Caco-2 (cell line): ENCODE results near the gene ABHD2. TPM values are rescaled to one million over a fixed set of nuclear protein-coding genes. Genes with fewer than 3 reads are reported as not detected.

Experiments used
- BruUV-seq: library from RNA; stranded (reverse); fragments of 400-500 nt; replicated peaks from 2 replicates; lab custom pipeline; 2021; lab: Mats Ljungman, UMichigan
- CTCF ChIA-PET: fragments of 300-600 bp; sonication (Branson Sonifier 250); formaldehyde crosslinking; loops from one replicate; lab custom pipeline; 2022; ENCODE audit warnings: antibody characterized with exemption; lab: Charles Lee
- POLR2A ChIA-PET: fragments of 300-600 bp; sonication (Branson Sonifier 250); formaldehyde crosslinking; loops from one replicate; lab custom pipeline; 2022; ENCODE audit warnings: antibody characterized with exemption; lab: Charles Lee
- DNase-seq, 2 experiments: peaks; one replicate each; pipeline versions ENCODE4 v3.0.0 to v3.0.0-alpha.2; 2020 to 2022
- H3K27me3 ChIP-seq: replicated peaks from 2 replicates; pipeline ENCODE4 v1.6.0; 2011; ENCODE audit warnings: low read length; ENCODE audit not compliant: control insufficient read depth, insufficient read depth
- H3K36me3 ChIP-seq: 2 replicates; pipeline ENCODE4 v1.5.1; 2011; ENCODE audit warnings: low read length; ENCODE audit not compliant: control insufficient read depth, insufficient read depth
- H3K4me1 ChIP-seq: fragments of 250-450 bp; sonication (Bioruptor Pico); 2 replicates; pipeline ENCODE4 v1.5.1; 2020; ENCODE audit warnings: mild to moderate bottlenecking
- H3K4me3 ChIP-seq: 2 replicates; pipeline ENCODE4 v1.5.1; 2011; ENCODE audit warnings: low read depth, mild to moderate bottlenecking, control low read depth, low read length
- H3K9me3 ChIP-seq: fragments of 250-450 bp; sonication (Bioruptor Pico); 2 replicates; pipeline ENCODE4 v1.5.1; 2020; ENCODE audit warnings: mild to moderate bottlenecking, moderate library complexity
- H3K27ac Mint-ChIP-seq: one replicate; pipeline ENCODE4 v1.8.0; 2022; ENCODE audit warnings: mixed read lengths; ENCODE audit not compliant: unreplicated experiment
- H3K27me3 Mint-ChIP-seq: one replicate; pipeline ENCODE4 v1.8.0; 2022; ENCODE audit warnings: mixed read lengths; ENCODE audit not compliant: insufficient read depth, unreplicated experiment
- H3K36me3 Mint-ChIP-seq: one replicate; pipeline ENCODE4 v1.8.0; 2022; ENCODE audit warnings: mild to moderate bottlenecking, mixed read lengths; ENCODE audit not compliant: insufficient read depth, unreplicated experiment
- H3K4me1 Mint-ChIP-seq: one replicate; pipeline ENCODE4 v1.8.0; 2022; ENCODE audit warnings: low read depth, mixed read lengths; ENCODE audit not compliant: unreplicated experiment
- H3K4me3 Mint-ChIP-seq: one replicate; pipeline ENCODE4 v1.8.0; 2022; ENCODE audit warnings: mild to moderate bottlenecking, moderate library complexity, mixed read lengths; ENCODE audit not compliant: unreplicated experiment
- H3K9me3 Mint-ChIP-seq: one replicate; pipeline ENCODE4 v1.8.0; 2022; ENCODE audit warnings: mixed read lengths; ENCODE audit not compliant: unreplicated experiment
- intact Hi-C: fragments of 100-400 bp; cut with micrococcal nuclease; formaldehyde crosslinking; loops from one replicate; pipeline ENCODE4 v1.10.0; 2022; ENCODE audit not compliant: unreplicated experiment
- total RNA-seq: library from RNA; stranded (reverse); gene quantifications from 2 replicates; pipeline ENCODE4 v1.2.3, GENCODE V29; 2022
- TF ChIP-seq, protein P1 (sequence below), 2 experiments: fragments of 200-600 bp in 1 of 2; IDR thresholded peaks; 1 replicate in 1 of 2; 2 replicates in 1 of 2; pipeline versions ENCODE4 v1.5.1 to v1.8.0; 2011 to 2022; ENCODE audit warnings: antibody characterized with exemption in 1 of 2, control low read depth in 1 of 2, inconsistent platforms in 1 of 2, low read depth in 1 of 2, low read length in 1 of 2, mild to moderate bottlenecking in 1 of 2, moderate library complexity in 1 of 2; ENCODE audit not compliant: insufficient read depth in 1 of 2, severe bottlenecking in 1 of 2, unreplicated experiment in 1 of 2

The ABHD2 gene
- total RNA-seq, 1 experiment from 2014 or later: 63.0 TPM

DNA sequence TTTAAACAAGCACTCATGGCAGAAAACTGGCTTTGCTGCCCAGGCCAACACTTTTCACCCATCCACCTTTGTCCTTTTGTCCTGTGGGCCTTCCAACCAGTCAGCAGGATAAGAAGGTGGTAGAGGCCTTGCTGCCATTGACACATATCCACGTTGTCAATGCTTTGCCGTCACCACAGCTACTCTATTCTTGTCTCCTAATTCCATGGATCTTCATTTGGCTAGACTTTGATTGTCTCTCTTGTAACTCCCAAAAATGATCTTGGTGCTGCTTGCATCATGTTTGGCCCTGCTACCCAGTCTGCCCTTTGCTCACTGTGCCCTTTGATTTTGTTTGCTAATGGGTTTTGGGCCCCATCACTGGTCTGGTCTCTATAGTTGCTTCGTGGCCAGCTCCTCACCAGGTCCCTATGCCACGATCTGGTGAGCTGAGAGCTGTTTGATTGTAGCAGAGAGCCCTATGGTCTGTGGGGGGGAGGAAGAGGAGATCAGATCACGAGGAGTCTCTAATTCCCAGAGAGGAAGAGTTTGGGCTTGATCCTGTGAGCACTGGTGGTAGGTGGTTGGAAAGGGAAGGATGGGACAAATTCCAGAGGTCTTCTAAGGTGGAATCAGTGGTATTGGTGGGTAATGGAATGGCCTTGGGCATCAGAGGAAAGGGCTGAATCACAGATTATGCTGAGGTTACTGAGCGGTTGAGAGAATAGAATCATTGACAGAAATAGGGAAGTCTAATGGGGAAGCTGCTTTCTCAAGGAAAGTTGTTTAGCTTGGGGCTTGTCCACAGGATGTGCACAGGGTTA, 40.3 kb downstream of the ABHD2 start:
- TF ChIP-seq, protein P1, sequence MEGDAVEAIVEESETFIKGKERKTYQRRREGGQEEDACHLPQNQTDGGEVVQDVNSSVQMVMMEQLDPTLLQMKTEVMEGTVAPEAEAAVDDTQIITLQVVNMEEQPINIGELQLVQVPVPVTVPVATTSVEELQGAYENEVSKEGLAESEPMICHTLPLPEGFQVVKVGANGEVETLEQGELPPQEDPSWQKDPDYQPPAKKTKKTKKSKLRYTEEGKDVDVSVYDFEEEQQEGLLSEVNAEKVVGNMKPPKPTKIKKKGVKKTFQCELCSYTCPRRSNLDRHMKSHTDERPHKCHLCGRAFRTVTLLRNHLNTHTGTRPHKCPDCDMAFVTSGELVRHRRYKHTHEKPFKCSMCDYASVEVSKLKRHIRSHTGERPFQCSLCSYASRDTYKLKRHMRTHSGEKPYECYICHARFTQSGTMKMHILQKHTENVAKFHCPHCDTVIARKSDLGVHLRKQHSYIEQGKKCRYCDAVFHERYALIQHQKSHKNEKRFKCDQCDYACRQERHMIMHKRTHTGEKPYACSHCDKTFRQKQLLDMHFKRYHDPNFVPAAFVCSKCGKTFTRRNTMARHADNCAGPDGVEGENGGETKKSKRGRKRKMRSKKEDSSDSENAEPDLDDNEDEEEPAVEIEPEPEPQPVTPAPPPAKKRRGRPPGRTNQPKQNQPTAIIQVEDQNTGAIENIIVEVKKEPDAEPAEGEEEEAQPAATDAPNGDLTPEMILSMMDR (IDR thresholded peaks at IDR 0.05; ENCODE audit: insufficient read depth in 1 of 2, low read depth in 1 of 2, low read length in 1 of 2, severe bottlenecking in 1 of 2, unreplicated experiment in 1 of 2): no peak
- Mint-ChIP-seq H3K36me3 (peaks cover 20% of the 10 kb centered on the region), H3K4me1 (peaks cover 44% of the 10 kb centered on the region), H3K4me3 (no peak overlapping the region), H3K27me3 (no peaks in the 10 kb centered on the region), H3K27ac (no peak overlapping the region), H3K9me3 (no peaks in the 10 kb centered on the region)
- 0 out of 2 replicates have a peak, but pooled peaks cover 2% of the 10 kb centered on the region for H3K36me3 ChIP-seq
- H3K9me3 ChIP-seq: no peaks in the 10 kb centered on the region
- no peak for DNase-seq
- no TSS peak for BruUV-seq
- H3K4me1 ChIP-seq: peaks cover 68% of the 10 kb centered on the region
- H3K27me3 ChIP-seq: no peaks in the 10 kb centered on the region
- intact Hi-C loops: loop anchor here (1.0 to 10.0 kb wide), 3 partner anchors 46 to 134 kb away; no protein-coding TSS in a partner anchor
- POLR2A ChIA-PET: no interaction called here
- CTCF ChIA-PET: interaction anchor here (1.0 to 2.9 kb wide), 4 partner anchors 12 to 43 kb away, joined by 3 to 12 read pairs (median 5); partner anchors contain the start of gene ABHD2
- no peak overlapping the region for H3K4me3 ChIP-seq

DNA sequence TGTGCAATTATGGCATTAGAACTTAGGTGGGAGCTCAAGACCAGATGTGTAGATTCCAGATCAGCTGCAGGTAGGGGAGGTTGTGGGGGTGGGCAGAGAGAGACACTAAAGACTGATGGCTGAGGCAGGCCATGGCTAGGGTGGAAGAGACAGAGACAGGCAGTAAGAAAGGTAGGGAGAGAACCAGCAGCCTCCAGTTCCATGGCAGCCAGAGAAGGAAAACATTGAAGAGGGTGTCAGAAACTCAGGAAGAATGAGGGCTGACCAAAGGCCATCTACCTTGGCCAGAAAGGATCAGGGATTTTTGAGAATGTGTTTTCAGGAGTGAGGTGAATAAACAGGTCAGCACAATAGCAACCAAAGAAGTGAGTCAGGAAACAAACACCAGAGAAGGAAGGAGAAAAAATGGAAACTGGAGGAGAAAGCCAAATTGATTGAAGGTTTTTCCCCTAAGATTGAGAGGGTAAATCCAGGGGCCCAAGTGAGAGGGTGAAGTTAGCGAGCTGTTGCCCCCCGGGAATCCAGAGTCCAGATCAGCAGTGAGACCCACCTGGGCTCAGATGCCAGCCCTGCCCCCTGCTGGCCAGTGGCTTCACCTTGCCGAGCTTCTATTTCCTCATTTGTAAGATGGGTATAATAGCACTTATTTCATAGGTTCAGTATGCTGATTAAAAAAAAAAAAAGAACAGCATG, 41.0 kb downstream of the ABHD2 start:
- H3K36me3 ChIP-seq: 0 out of 2 replicates have a peak, but pooled peaks cover 2% of the 10 kb centered on the region
- CTCF ChIA-PET: interaction anchor here (1.0 to 2.9 kb wide), 9 partner anchors 8 to 72 kb away, joined by 3 to 12 read pairs (median 5); partner anchors contain the start of gene ABHD2
- no TSS peak for BruUV-seq
- DNase-seq: peak in 1 of 2 experiments; percentile 53
- Mint-ChIP-seq H3K27me3 (no peaks in the 10 kb centered on the region), H3K36me3 (peaks cover 14% of the 10 kb centered on the region), H3K4me3 (no peak overlapping the region), H3K9me3 (no peaks in the 10 kb centered on the region), H3K27ac (no peak overlapping the region), H3K4me1 (peaks cover 40% of the 10 kb centered on the region)
- intact Hi-C loops: loop anchor here (1.0 to 10.0 kb wide), 3 partner anchors 47 to 134 kb away; no protein-coding TSS in a partner anchor
- no peaks in the 10 kb centered on the region for H3K9me3 ChIP-seq
- H3K4me1 ChIP-seq: peaks cover 61% of the 10 kb centered on the region
- POLR2A ChIA-PET: interaction anchor here (0.5 to 1.0 kb wide), 2 partner anchors 10 to 29 kb away, joined by 3 to 4 read pairs; no protein-coding TSS in a partner anchor
- no peak overlapping the region for H3K4me3 ChIP-seq
- TF ChIP-seq, protein P1 (IDR thresholded peaks at IDR 0.05; ENCODE audit: insufficient read depth in 1 of 2, low read depth in 1 of 2, low read length in 1 of 2, severe bottlenecking in 1 of 2, unreplicated experiment in 1 of 2): peak; percentile 60 to 79
- no peaks in the 10 kb centered on the region for H3K27me3 ChIP-seq

DNA sequence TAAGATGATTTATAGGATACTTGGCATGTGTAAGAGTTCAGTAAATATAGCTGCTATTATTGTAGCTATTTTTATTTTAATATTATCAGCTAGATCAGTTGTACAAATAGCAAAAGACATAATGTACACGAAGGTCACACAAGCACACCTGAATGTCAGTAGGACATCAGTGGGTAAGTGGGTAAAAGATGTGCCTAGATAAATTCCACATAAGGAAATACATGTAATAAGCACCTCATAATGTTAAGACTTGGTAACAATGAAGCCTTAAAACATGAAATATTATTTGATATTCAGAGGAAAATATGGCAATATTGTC, 41.5 kb downstream of the ABHD2 start:
- Mint-ChIP-seq H3K4me1 (peaks cover 36% of the 10 kb centered on the region), H3K36me3 (peaks cover 12% of the 10 kb centered on the region), H3K27me3 (no peaks in the 10 kb centered on the region), H3K9me3 (no peaks in the 10 kb centered on the region), H3K27ac (no peak overlapping the region), H3K4me3 (no peak overlapping the region)
- DNase-seq: no peak
- BruUV-seq: no TSS peak
- intact Hi-C loops: loop anchor here (1.0 to 10.0 kb wide), 3 partner anchors 47 to 135 kb away; no protein-coding TSS in a partner anchor
- TF ChIP-seq, protein P1 (IDR thresholded peaks at IDR 0.05; ENCODE audit: insufficient read depth in 1 of 2, low read depth in 1 of 2, low read length in 1 of 2, severe bottlenecking in 1 of 2, unreplicated experiment in 1 of 2): no peak
- Histone ChIP-seq H3K4me3 (no peak overlapping the region), H3K9me3 (no peaks in the 10 kb centered on the region), H3K4me1 (peaks cover 56% of the 10 kb centered on the region), H3K36me3 (0 out of 2 replicates have a peak, but pooled peaks cover 2% of the 10 kb centered on the region), H3K27me3 (no peaks in the 10 kb centered on the region)
- ChIA-PET POLR2A (interaction anchor here (1.0 kb wide), 1 partner anchor 9 kb away, joined by 3 read pairs; no protein-coding TSS in a partner anchor), CTCF (interaction anchor here (1.0 to 2.9 kb wide), 8 partner anchors 8 to 72 kb away, joined by 3 to 12 read pairs (median 6); partner anchors contain the start of gene ABHD2)
